Articular chondrocyte of knee joint (primary cell): Measurements from ENCODE around the gene RABL6. TPM values are rescaled to one million over a fixed set of nuclear protein-coding genes. Genes with fewer than 3 reads are reported as not detected.

Experiments used
- small RNA-seq: library from RNA; depleted of rRNA; stranded (forward); fragments of <200 nt; gene quantifications from one replicate; pipeline ENCODE3, GENCODE V24; 2012
- total RNA-seq: library from RNA; depleted of rRNA; stranded (reverse); fragments of >200 nt; gene quantifications from 2 replicates; pipeline ENCODE4 v1.2.3, GENCODE V29; 2012

RABL6 gene
- 41.4 and 60.4 TPM in 2 replicates for total RNA-seq

GRCh38 chr9:136807281-136808074 lies at the start of gene RABL6:
TSS of gene RABL6 (plus strand) at chr9:136807948. CDS start at chr9:136808197, 249 bp downstream.

GRCh38 chr9:136764301-136764891 lies 43.4 kb upstream of the RABL6 start, which contains the start of gene LCN15:
TSS of gene LCN15 (minus strand) at chr9:136764518. CDS start at chr9:136764488, 30 bp downstream.

GRCh38 chr9:136790640-136791515 lies 16.9 kb upstream of the RABL6 start, which contains the start of gene TMEM141:
TSS of gene TMEM141 (plus strand) at chr9:136791344. CDS start at chr9:136791371, 27 bp downstream.

GRCh38 chr9:136796238-136796774 lies 11.4 kb upstream of the RABL6 start, which contains the start of gene CCDC183:
TSS of gene CCDC183 (plus strand) at chr9:136796338. CDS start at chr9:136796398, 60 bp downstream.

GRCh38 chr9:136842380-136842948 lies 34.7 kb downstream of the RABL6 start, which contains the start of gene AJM1:
TSS of gene AJM1 (plus strand) at chr9:136842478. CDS start at chr9:136844415, 1,937 bp downstream.

DNA sequence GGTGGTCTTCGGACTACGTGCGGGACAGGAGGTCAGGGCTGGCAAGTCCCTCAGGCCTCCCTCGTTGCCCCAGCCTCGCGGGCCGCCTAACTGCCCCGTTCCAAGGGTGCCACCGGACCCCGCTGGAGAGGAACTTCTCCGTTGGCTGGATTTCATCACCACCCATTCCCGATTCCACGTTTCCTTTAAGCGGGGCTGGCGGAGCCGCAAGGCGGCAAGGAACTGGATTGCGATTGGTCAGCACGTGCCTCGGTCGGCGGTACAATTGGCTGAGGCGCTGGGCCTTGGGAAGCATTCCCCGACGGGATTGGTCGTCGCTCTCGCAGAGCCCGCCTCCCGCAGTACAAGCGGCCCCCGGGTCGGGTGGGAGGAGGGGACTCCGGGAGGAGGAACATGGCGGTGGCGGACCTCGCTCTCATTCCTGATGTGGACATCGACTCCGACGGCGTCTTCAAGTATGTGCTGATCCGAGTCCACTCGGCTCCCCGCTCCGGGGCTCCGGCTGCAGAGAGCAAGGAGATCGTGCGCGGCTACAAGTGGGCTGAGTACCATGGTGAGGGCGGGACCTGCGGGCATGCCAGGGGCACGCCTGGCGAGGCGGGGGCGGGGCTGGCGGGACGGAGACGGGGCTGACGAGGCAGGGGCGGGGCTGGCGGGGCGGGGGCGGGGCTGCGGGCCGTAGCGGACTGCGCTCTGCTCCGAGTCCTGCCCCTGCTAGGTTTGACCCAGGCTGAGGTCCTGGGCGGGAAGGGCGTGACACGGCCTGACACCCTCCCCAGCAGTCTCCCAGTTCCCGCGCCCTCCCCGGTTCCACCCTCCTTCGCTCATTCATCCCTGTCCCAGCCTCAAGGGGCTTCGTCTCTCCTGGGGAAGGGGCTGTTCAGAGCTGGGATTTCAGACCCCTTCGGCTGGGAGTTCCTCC lies 41.6 kb downstream of the RABL6 start, which contains the start of gene PHPT1:
TSS of gene PHPT1 (plus strand) at position 372 of the 922 bp plus-strand sequence. CDS start at position 394, 22 bp downstream.

GRCh38 chr9:136851941-136852663 lies 44.4 kb downstream of the RABL6 start, which contains the start of gene MAMDC4:
TSS of gene MAMDC4 (plus strand) at chr9:136852346. CDS start at chr9:136852417, 71 bp downstream.

DNA sequence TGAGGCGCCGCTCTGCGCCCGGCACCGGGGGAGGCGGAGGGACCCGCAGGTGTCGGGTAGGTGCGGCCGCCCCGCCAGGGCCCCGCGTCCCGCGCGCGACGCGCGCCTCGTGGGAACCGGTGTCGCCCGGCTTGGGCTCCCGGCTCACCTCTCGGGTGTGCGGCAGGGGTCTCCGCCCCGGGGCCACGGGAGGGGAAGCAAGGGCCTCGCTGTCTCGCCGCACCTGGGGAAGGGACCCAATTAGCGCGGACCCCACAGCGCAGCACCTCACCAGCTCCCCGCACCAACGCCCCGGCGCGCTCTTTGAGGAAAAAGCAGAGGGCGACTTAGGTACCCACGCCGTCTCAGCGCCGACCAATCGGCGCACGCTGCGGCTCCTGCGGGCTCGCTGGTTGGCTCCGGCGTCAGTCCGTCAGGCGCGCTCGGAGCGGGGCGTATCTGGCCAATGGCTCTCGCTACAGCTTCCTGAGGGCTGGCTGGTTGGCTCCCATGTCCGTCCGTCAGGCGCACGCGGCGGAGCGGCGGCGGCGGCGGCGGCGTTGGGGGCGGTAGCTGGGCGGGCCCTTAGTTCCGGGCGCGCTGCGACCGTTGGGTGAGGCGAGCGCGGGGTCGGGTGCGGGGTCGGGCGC lies 78.3 kb downstream of the RABL6 start, which contains the start of gene TRAF2:
TSS of gene TRAF2 (plus strand) at position 567 of the 629 bp plus-strand sequence. CDS start 12,225 bp downstream, outside the sequence.

Small RNAs within 50 kb of the gene (small RNA-seq; reads per million reads assigned to genes)
- gene AL355987.2 (not detected), gene ATP6V1G1P3 (not detected), gene MIR4292 (not detected), gene MIR4479 (not detected)

Other genes starting within 250 kb of the RABL6 start
- 7.1 and 9.2 TPM in 2 replicates for gene EGFL7, start 145.0 kb upstream of the RABL6 start, total RNA-seq
- gene AGPAT2, start 120.5 kb upstream of the RABL6 start, total RNA-seq = 28.5 and 34.9 TPM in 2 replicates
- gene DIPK1B, start 95.4 kb upstream of the RABL6 start, total RNA-seq = 0.13 and 0.65 TPM in 2 replicates
- gene LCN10, start 65.0 kb upstream of the RABL6 start, total RNA-seq = not detected in 2 replicates
- not detected in 2 replicates for gene LCN6, start 59.4 kb upstream of the RABL6 start, total RNA-seq
- not detected in 2 replicates for gene LCN8, start 49.7 kb upstream of the RABL6 start, total RNA-seq
- not detected in 2 replicates for gene LCN15, start 43.4 kb upstream of the RABL6 start, total RNA-seq
- 37.4 and 42.7 TPM in 2 replicates for gene TMEM141, start 16.6 kb upstream of the RABL6 start, total RNA-seq
- 0.26 and 0.32 TPM in 2 replicates for gene CCDC183, start 11.6 kb upstream of the RABL6 start, total RNA-seq
- 0.65 TPM in 2 replicates for gene AJM1, start 34.5 kb downstream of the RABL6 start, total RNA-seq
- 49.9 and 50.8 TPM in 2 replicates for gene PHPT1, start 41.5 kb downstream of the RABL6 start, total RNA-seq
- 0.39 and 0.76 TPM in 2 replicates for gene MAMDC4, start 44.4 kb downstream of the RABL6 start, total RNA-seq
- gene EDF1, start 58.4 kb downstream of the RABL6 start, total RNA-seq = 237 and 265 TPM in 2 replicates
- 6.3 and 9.2 TPM in 2 replicates for gene TRAF2, start 78.6 kb downstream of the RABL6 start, total RNA-seq
- gene FBXW5, start 136.8 kb downstream of the RABL6 start, total RNA-seq = 109 and 113 TPM in 2 replicates
- gene C8G, start 137.3 kb downstream of the RABL6 start, total RNA-seq = 0.39 and 0.54 TPM in 2 replicates
- not detected in 2 replicates for gene LCN12, start 144.3 kb downstream of the RABL6 start, total RNA-seq
- 0.65 and 5.1 TPM in 2 replicates for gene PTGDS, start 169.6 kb downstream of the RABL6 start, total RNA-seq
- gene LCNL1, start 175.0 kb downstream of the RABL6 start, total RNA-seq = 0.11 and 0.65 TPM in 2 replicates
- gene PAXX, start 184.5 kb downstream of the RABL6 start, total RNA-seq = 12.1 and 12.8 TPM in 2 replicates
- gene CLIC3, start 188.6 kb downstream of the RABL6 start, total RNA-seq = 16.0 and 16.6 TPM in 2 replicates
- gene ABCA2, start 220.3 kb downstream of the RABL6 start, total RNA-seq = 16.3 and 17.5 TPM in 2 replicates
- not detected in 2 replicates for gene FUT7, start 224.1 kb downstream of the RABL6 start, total RNA-seq
- gene NPDC1, start 238.2 kb downstream of the RABL6 start, total RNA-seq = 20.0 and 20.1 TPM in 2 replicates
- not detected in 2 replicates for gene ENTPD2, start 246.1 kb downstream of the RABL6 start, total RNA-seq